Endodermal cell (in vitro differentiated cells): ENCODE data around the gene CARD11. TPM values are rescaled to one million over a fixed set of nuclear protein-coding genes. Genes with fewer than 3 reads are reported as not detected.

Experiments used
- DNase-seq: peaks from one replicate; pipeline ENCODE4 v3.0.0-alpha.2; 2017
- H3K27ac ChIP-seq: 2 replicates; pipeline ENCODE4 v1.5.1; 2013; ENCODE audit warnings: mild to moderate bottlenecking, low read depth, low read length, moderate library complexity
- H3K27me3 ChIP-seq: 2 replicates; pipeline ENCODE4 v1.6.1; 2013; ENCODE audit warnings: mild to moderate bottlenecking, low read length, moderate library complexity; ENCODE audit not compliant: insufficient read depth, control insufficient read depth, poor library complexity, severe bottlenecking
- H3K36me3 ChIP-seq: 2 replicates; pipeline ENCODE4 v1.7.0; 2013; ENCODE audit warnings: mild to moderate bottlenecking, low read length, moderate library complexity; ENCODE audit not compliant: control insufficient read depth, insufficient read depth
- H3K4me1 ChIP-seq: one replicate; pipeline ENCODE4 v1.7.0; 2013; ENCODE audit warnings: low read length; ENCODE audit not compliant: control insufficient read depth, insufficient read depth
- H3K4me3 ChIP-seq: 2 replicates; pipeline ENCODE4 v1.5.1; 2013; ENCODE audit warnings: mild to moderate bottlenecking, low read length, moderate library complexity
- H3K9ac ChIP-seq: 2 replicates; pipeline ENCODE4 v1.6.1; 2013; ENCODE audit warnings: mild to moderate bottlenecking, low read length, moderate library complexity; ENCODE audit not compliant: poor library complexity, severe bottlenecking; ENCODE audit errors: extremely low read depth
- H3K9me3 ChIP-seq: 2 replicates; pipeline ENCODE4 v1.6.1; 2013; ENCODE audit warnings: mild to moderate bottlenecking, low read length, moderate library complexity; ENCODE audit not compliant: control insufficient read depth
- H3K27ac Mint-ChIP-seq: 2 replicates; pipeline ENCODE4 v1.8.0; 2020; ENCODE audit warnings: mixed read lengths
- H3K27me3 Mint-ChIP-seq: 2 replicates; pipeline ENCODE4 v1.8.0; 2021; ENCODE audit warnings: mild to moderate bottlenecking, mixed read lengths; ENCODE audit not compliant: insufficient read depth
- H3K36me3 Mint-ChIP-seq: 2 replicates; pipeline ENCODE4 v1.8.0; 2020; ENCODE audit warnings: low read depth, mixed read lengths
- H3K4me1 Mint-ChIP-seq: 2 replicates; pipeline ENCODE4 v1.8.0; 2020; ENCODE audit warnings: mixed read lengths
- H3K4me3 Mint-ChIP-seq: 2 replicates; pipeline ENCODE4 v1.8.0; 2020; ENCODE audit warnings: mild to moderate bottlenecking, moderate library complexity, mixed read lengths
- H3K9me3 Mint-ChIP-seq: 2 replicates; pipeline ENCODE4 v1.8.0; 2020; ENCODE audit warnings: mild to moderate bottlenecking, mixed read lengths
- CTCF ChIP-seq: fragments of 200-600 bp; sonication (generic); conservative IDR thresholded peaks from 2 replicates; pipeline ENCODE4 v1.5.0; 2021; ENCODE audit warnings: antibody characterized with exemption, mild to moderate bottlenecking
- WGBS, 2 experiments: methylation state at CpG; one replicate each; pipeline versions ENCODE4 v1.1.5 to v1.1.7; 2013; ENCODE audit warnings: missing lambda C conversion rate in 2 of 2, mixed read lengths in 1 of 2; ENCODE audit not compliant: insufficient coverage in 1 of 2, insufficient read length in 1 of 2; 5-methylcytosine and 5-hydroxymethylcytosine counted together
- total RNA-seq, 2 donors: library from RNA; stranded (reverse); fragmentation: NEBNext Ultra II Directional in 1 of 2; extraction: Animal tissue kit (Norgen Biotek cat#: 25700) in 1 of 2; gene quantifications; 2 replicates in 1 of 2; 3 replicates in 1 of 2; pipeline ENCODE4 v1.2.1, GENCODE V29; 2021

CARD11 gene
- total RNA-seq, 2 donors from 2014 or later = 7.2 to 10.8 TPM

- WGBS, 2 experiments = 92 to 95% methylated on average over 5 to 16 of the region's 16 CpGs
- H3K27ac Mint-ChIP-seq = no peak overlapping the region
- no peaks in the 10 kb centered on the region for H3K4me1 Mint-ChIP-seq
Measured at GRCh38 chr7:2915023-2915422, 128.6 kb downstream of the CARD11 start.

DNA sequence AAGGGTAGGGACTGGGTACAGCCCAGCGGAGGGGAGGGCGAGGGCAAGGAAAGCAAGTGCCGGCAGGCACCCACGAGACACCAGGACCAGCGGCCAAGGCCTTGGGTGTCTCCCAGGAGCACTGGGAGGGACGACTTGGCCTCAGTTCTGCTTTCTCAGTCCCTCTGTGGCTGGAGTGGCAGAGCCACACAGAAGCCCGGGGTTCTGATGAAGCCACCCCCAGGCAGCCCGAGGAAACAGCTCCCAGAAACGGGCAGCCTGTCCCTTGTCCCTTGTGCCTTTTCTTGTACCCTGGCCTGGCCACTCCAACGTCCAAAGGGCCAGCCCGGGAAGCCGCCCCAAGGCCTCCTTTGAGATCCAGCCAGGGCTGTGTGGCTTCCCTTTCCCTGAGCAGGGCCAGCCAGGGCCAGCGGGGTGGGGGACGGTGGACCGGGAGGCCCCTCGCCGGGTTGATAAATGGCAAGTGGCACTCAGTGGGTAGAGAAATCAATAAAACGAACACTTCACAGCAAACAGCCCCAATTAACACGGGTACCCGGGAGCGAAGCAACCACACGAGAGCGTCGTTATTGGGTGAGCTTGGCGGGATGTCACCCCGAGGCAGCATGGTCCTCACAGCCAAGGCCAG lies 129.8 kb downstream of the CARD11 start:
- Histone ChIP-seq H3K9me3 (no peaks in the 10 kb centered on the region), H3K36me3 (no peaks in the 10 kb centered on the region), H3K9ac (no peak overlapping the region), H3K27me3 (no peaks in the 10 kb centered on the region), H3K27ac (no peak overlapping the region), H3K4me1 (no peaks in the 10 kb centered on the region), H3K4me3 (no peak overlapping the region)
- no peak overlapping the region for H3K4me3 Mint-ChIP-seq
- H3K27me3 Mint-ChIP-seq = no peaks in the 10 kb centered on the region
- no peak for DNase-seq
- H3K27ac Mint-ChIP-seq = no peak overlapping the region
- no peaks in the 10 kb centered on the region for H3K9me3 Mint-ChIP-seq
- H3K36me3 Mint-ChIP-seq = no peaks in the 10 kb centered on the region
- no peak for TF ChIP-seq CTCF
- H3K4me1 Mint-ChIP-seq = no peaks in the 10 kb centered on the region
- 88 to 97% methylated on average over 11 to 26 of the region's 26 CpGs for WGBS, 2 experiments

More at GRCh38 chr7:2915023-2915422, 128.6 kb downstream of the CARD11 start:
- no peak for TF ChIP-seq CTCF
- Mint-ChIP-seq H3K36me3 (peaks cover 4% of the 10 kb centered on the region), H3K4me3 (no peak overlapping the region), H3K9me3 (no peaks in the 10 kb centered on the region), H3K27me3 (no peaks in the 10 kb centered on the region)
- no peaks in the 10 kb centered on the region for H3K36me3 ChIP-seq
- H3K27ac ChIP-seq = no peak overlapping the region
- H3K9me3 ChIP-seq = peaks cover 2% of the 10 kb centered on the region
- no peaks in the 10 kb centered on the region for H3K4me1 ChIP-seq
- no peaks in the 10 kb centered on the region for H3K27me3 ChIP-seq
- DNase-seq = no peak
- no peak overlapping the region for H3K9ac ChIP-seq
- H3K4me3 ChIP-seq = no peak overlapping the region

GRCh38 chr7:2912684-2913439 lies 130.8 kb downstream of the CARD11 start:
- Mint-ChIP-seq H3K27me3 (no peaks in the 10 kb centered on the region), H3K4me1 (no peaks in the 10 kb centered on the region), H3K36me3 (no peaks in the 10 kb centered on the region), H3K9me3 (no peaks in the 10 kb centered on the region), H3K27ac (no peak overlapping the region), H3K4me3 (no peak overlapping the region)
- no peaks in the 10 kb centered on the region for H3K4me1 ChIP-seq
- no peak for DNase-seq
- no peak overlapping the region for H3K27ac ChIP-seq
- no peaks in the 10 kb centered on the region for H3K36me3 ChIP-seq
- H3K27me3 ChIP-seq = no peaks in the 10 kb centered on the region
- H3K9me3 ChIP-seq = no peaks in the 10 kb centered on the region
- WGBS, 2 experiments = 93 to 97% methylated on average over 11 to 16 of the region's 16 CpGs
- TF ChIP-seq CTCF = no peak
- no peak overlapping the region for H3K9ac ChIP-seq
- no peak overlapping the region for H3K4me3 ChIP-seq
